HepG2 (cell line): ENCODE results near the gene GLB1L. TPM values are rescaled to one million over a fixed set of nuclear protein-coding genes. Genes with fewer than 3 reads are reported as not detected.

Experiments
- DDIT3 ChIP-seq: sonication (generic); formaldehyde crosslinking; IDR thresholded peaks from 2 replicates; pipeline ENCODE4 v1.4.0; 2020; ENCODE audit warnings: mild to moderate bottlenecking, missing genetic modification reagents
- DPF2 ChIP-seq: sonication (generic); formaldehyde crosslinking; IDR thresholded peaks from 2 replicates; pipeline ENCODE4 v1.4.0; 2020; ENCODE audit warnings: mild to moderate bottlenecking, low read depth, missing genetic modification reagents, borderline replicate concordance
- E2F2 ChIP-seq: sonication (generic); formaldehyde crosslinking; IDR thresholded peaks from 2 replicates; pipeline ENCODE4 v1.4.0; 2020; ENCODE audit warnings: missing genetic modification reagents, borderline replicate concordance
- MTA1 ChIP-seq: sonication (generic); formaldehyde crosslinking; IDR thresholded peaks from 2 replicates; pipeline ENCODE4 v1.4.0; 2020; ENCODE audit warnings: missing genetic modification reagents, mild to moderate bottlenecking, borderline replicate concordance
- ZNF274 ChIP-seq: sonication (generic); formaldehyde crosslinking; IDR thresholded peaks from 2 replicates; pipeline ENCODE4 v1.5.1; 2020; ENCODE audit warnings: mild to moderate bottlenecking, missing genetic modification reagents
- ZNF276 ChIP-seq: sonication (generic); formaldehyde crosslinking; IDR thresholded peaks from 2 replicates; pipeline ENCODE4 v1.4.0; 2020; ENCODE audit warnings: mild to moderate bottlenecking, low read depth, missing genetic modification reagents
- ZNF646 ChIP-seq: sonication (generic); formaldehyde crosslinking; IDR thresholded peaks from 2 replicates; pipeline ENCODE4 v1.9.0; 2021; ENCODE audit warnings: mild to moderate bottlenecking, missing genetic modification reagents
- ZNF691 ChIP-seq: sonication (generic); formaldehyde crosslinking; IDR thresholded peaks from 2 replicates; pipeline ENCODE4 v1.4.0; 2020; ENCODE audit warnings: missing genetic modification reagents, low read depth, mild to moderate bottlenecking, borderline replicate concordance
- ZNF781 ChIP-seq: sonication (generic); formaldehyde crosslinking; IDR thresholded peaks from 2 replicates; pipeline ENCODE4 v1.5.1; 2020; ENCODE audit warnings: borderline replicate concordance, mild to moderate bottlenecking, missing genetic modification reagents; ENCODE audit errors: not compliant biosample characterization
- polyA plus RNA-seq, 8 experiments: library from polyadenylated mRNA; depleted of rRNA in 3 of 8; stranded (reverse) in 7 of 8; unstranded in 1 of 8; fragments of >200 nt; fragmentation: Illumina TruSeq in 4 of 8; extraction: Trizol in 4 of 8; gene quantifications; 2 replicates each; pipeline versions ENCODE4 v1.2.1 to v1.2.3, GENCODE V29; 2011 to 2016; ENCODE audit warnings: low read depth in 4 of 8, missing spikeins in 1 of 8, mixed read lengths in 1 of 8; ENCODE audit not compliant: insufficient read depth in 1 of 8
- total RNA-seq, 5 experiments: library from RNA; depleted of rRNA; stranded (reverse); fragments of >200 nt; fragmentation: Illumina TruSeq; extraction: Trizol; gene quantifications; 2 replicates each; pipeline ENCODE4 v1.2.3, GENCODE V29; 2016; ENCODE audit warnings: low read depth in 1 of 5
- TF ChIP-seq, protein P1 (sequence below): sonication (generic); formaldehyde crosslinking; IDR thresholded peaks from 2 replicates; pipeline ENCODE4 v1.4.0; 2020; ENCODE audit warnings: missing genetic modification reagents, mild to moderate bottlenecking, borderline replicate concordance
- TF ChIP-seq, protein P2 (sequence below): sonication (generic); formaldehyde crosslinking; IDR thresholded peaks from 2 replicates; pipeline ENCODE4 v1.4.0; 2020; ENCODE audit warnings: mild to moderate bottlenecking, missing genetic modification reagents

Gene GLB1L
- total and polyA plus RNA-seq, 2 of the 13 experiments (the other 11 are each of a cell fraction or from before 2014, with no cell fraction given) = 6.8 to 7.3 TPM

GRCh38 chr2:219230059-219230540 is 15.1 kb downstream of the GLB1L start (continued):
- TF ChIP-seq ZNF646 (CRISPR knock-in tag) (no peak), MTA1 (CRISPR knock-in tag) (peak; percentile 43; the same call in 1 of the 2 replicates), DDIT3 (0 out of 2 replicates have a peak, but pooled peaks have one; percentile 67), E2F2 (CRISPR knock-in tag) (0 out of 2 replicates have a peak, but pooled peaks have one; percentile 84), ZNF781 (CRISPR knock-in tag) (peak; percentile 80), DPF2 (CRISPR knock-in tag) (no peak), ZNF691 (CRISPR knock-in tag) (no peak; the same call in 1 of the 2 replicates), ZNF276 (CRISPR knock-in tag) (0 out of 2 replicates have a peak, but pooled peaks have one; percentile 21), ZNF274 (CRISPR knock-in tag) (no peak)
- TF ChIP-seq, protein P1, sequence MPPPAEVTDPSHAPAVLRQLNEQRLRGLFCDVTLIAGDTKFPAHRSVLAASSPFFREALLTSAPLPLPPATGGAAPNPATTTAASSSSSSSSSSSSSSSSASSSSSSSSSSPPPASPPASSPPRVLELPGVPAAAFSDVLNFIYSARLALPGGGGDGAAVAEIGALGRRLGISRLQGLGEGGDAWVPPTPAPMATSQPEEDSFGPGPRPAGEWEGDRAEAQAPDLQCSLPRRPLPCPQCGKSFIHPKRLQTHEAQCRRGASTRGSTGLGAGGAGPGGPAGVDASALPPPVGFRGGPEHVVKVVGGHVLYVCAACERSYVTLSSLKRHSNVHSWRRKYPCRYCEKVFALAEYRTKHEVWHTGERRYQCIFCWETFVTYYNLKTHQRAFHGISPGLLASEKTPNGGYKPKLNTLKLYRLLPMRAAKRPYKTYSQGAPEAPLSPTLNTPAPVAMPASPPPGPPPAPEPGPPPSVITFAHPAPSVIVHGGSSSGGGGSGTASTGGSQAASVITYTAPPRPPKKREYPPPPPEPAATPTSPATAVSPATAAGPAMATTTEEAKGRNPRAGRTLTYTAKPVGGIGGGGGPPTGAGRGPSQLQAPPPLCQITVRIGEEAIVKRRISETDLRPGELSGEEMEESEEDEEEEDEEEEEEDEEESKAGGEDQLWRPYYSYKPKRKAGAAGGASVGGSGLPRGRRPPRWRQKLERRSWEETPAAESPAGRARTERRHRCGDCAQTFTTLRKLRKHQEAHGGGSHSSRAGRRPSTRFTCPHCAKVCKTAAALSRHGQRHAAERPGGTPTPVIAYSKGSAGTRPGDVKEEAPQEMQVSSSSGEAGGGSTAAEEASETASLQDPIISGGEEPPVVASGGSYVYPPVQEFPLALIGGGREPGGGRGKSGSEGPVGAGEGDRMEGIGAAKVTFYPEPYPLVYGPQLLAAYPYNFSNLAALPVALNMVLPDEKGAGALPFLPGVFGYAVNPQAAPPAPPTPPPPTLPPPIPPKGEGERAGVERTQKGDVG = 0 out of 2 replicates have a peak, but pooled peaks have one; percentile 21
- TF ChIP-seq, protein P2, sequence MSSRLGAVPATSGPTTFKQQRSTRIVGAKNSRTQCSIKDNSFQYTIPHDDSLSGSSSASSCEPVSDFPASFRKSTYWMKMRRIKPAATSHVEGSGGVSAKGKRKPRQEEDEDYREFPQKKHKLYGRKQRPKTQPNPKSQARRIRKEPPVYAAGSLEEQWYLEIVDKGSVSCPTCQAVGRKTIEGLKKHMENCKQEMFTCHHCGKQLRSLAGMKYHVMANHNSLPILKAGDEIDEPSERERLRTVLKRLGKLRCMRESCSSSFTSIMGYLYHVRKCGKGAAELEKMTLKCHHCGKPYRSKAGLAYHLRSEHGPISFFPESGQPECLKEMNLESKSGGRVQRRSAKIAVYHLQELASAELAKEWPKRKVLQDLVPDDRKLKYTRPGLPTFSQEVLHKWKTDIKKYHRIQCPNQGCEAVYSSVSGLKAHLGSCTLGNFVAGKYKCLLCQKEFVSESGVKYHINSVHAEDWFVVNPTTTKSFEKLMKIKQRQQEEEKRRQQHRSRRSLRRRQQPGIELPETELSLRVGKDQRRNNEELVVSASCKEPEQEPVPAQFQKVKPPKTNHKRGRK (CRISPR knock-in tag) = 0 out of 2 replicates have a peak, but pooled peaks have one; percentile 17
